ENCODE results near the gene THNSL1. TPM values are rescaled to one million over a fixed set of nuclear protein-coding genes. Genes with fewer than 3 reads are reported as not detected.

Gene THNSL1
- total RNA-seq, 1 donor from 2014 or later = 0.58 TPM

GRCh38 chr10:24988831-24989640, 27.4 kb upstream of the THNSL1 start:
- TF ChIP-seq, protein P1, sequence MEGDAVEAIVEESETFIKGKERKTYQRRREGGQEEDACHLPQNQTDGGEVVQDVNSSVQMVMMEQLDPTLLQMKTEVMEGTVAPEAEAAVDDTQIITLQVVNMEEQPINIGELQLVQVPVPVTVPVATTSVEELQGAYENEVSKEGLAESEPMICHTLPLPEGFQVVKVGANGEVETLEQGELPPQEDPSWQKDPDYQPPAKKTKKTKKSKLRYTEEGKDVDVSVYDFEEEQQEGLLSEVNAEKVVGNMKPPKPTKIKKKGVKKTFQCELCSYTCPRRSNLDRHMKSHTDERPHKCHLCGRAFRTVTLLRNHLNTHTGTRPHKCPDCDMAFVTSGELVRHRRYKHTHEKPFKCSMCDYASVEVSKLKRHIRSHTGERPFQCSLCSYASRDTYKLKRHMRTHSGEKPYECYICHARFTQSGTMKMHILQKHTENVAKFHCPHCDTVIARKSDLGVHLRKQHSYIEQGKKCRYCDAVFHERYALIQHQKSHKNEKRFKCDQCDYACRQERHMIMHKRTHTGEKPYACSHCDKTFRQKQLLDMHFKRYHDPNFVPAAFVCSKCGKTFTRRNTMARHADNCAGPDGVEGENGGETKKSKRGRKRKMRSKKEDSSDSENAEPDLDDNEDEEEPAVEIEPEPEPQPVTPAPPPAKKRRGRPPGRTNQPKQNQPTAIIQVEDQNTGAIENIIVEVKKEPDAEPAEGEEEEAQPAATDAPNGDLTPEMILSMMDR (conservative IDR thresholded peaks at IDR 0.05; ENCODE audit: low read depth, low read length) = no peak
- DNase-seq (ENCODE audit: low read depth) = no peak
- no peak overlapping the region for H3K4me3 ChIP-seq (ENCODE audit: low read depth, low read length)

DNA sequence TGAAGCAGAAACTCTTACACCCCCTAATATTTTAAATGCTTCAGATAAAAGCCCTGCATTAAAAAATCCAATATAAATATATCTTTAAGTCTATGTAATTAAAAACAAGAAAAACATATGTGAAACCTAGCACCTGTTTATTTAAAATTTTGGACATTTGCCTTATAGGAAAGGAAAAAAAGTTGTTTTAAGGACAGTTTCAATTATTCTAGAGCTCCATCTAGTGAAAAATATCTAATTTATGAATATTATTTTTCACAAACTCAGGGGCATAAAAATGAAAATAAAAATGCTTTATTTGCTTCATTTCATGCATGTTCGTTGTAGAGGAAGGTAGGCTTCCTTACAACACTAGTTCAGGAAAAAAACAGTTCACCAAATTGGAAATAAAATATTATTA, 26.5 kb upstream of the THNSL1 start:
- H3K4me3 ChIP-seq (ENCODE audit: low read depth, low read length) = no peak overlapping the region
- DNase-seq (ENCODE audit: low read depth) = no peak
- TF ChIP-seq, protein P1 (conservative IDR thresholded peaks at IDR 0.05; ENCODE audit: low read depth, low read length) = no peak

DNA sequence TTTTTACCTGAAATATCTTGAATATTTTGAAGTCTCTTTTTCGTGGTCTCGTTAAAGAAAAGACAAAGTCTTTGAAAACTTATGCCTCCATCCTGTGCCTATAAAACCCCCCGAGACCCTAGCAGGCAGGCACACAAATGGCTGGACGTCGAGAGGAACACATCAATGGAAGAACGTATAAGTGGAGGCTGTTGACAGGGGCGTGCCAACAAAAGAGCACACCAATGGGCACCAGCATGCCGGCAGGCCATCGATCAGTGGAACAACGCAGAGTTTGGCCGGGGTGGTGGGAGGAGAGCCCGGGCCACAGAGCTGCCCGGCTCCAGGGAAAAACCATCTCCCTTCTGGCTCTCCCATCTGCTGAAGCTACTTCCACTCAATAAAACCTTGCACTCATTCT, 25.1 kb upstream of the THNSL1 start:
- no peak for DNase-seq (ENCODE audit: low read depth)
- TF ChIP-seq, protein P1 (conservative IDR thresholded peaks at IDR 0.05; ENCODE audit: low read depth, low read length) = no peak
- H3K4me3 ChIP-seq (ENCODE audit: low read depth, low read length) = no peak overlapping the region

DNA sequence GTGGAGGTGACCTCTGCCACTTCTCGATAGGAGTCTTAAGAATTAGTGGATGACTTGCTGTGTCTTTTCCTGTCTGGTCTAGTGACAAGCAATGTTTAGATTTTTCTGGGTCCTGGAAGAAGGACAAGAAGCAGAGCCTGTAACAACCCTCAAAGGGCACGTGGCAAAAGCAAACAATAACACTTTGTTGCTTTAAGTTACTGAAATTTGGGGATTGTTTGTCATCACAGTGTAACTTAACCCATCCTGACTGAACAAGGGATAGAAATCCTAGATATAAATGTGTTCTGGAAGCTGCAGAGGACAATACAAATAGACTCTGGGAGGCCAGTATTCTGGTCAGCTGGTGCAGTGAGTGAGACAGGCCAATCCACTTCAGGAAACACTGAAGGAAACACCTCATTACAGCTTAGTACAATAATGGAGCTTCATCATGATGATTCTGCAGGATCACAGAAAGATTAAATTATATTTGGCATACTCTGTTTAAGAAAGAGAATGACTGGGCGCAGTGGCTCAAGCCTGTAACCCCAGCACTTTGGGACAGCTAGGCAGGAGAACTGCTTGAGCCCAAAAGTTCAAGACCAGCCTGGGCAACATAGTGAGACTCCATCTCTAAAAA, 23.8 kb upstream of the THNSL1 start:
- DNase-seq (ENCODE audit: low read depth) = no peak
- TF ChIP-seq, protein P1 (conservative IDR thresholded peaks at IDR 0.05; ENCODE audit: low read depth, low read length) = no peak
- H3K4me3 ChIP-seq (ENCODE audit: low read depth, low read length) = no peak overlapping the region

- H3K4me3 ChIP-seq (ENCODE audit: low read depth, low read length) = no peak overlapping the region
- TF ChIP-seq, protein P1 (conservative IDR thresholded peaks at IDR 0.05; ENCODE audit: low read depth, low read length) = no peak
- peak; percentile 86 for DNase-seq (ENCODE audit: low read depth)
Observed at GRCh38 chr10:24993237-24993958, 23.0 kb upstream of the THNSL1 start.

DNA sequence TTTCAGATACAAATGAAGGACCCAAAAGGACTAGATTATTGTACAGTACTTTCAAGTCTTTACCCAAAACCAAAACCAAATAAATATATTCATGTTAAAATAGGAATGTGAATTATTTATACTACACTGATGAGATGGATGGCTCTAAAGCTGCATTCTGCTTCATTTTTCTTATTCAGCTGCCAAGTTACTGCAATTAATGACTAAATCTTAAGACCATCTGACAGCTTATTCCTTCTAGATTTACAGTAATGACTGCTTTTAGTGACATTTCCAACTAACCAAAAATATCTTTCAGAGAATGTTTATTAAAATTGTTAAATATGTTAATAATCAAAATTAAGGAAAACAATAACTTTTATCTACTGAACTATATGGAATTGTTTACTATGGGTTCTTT, 21.3 kb upstream of the THNSL1 start:
- TF ChIP-seq, protein P1 (conservative IDR thresholded peaks at IDR 0.05; ENCODE audit: low read depth, low read length) = no peak
- no peak overlapping the region for H3K4me3 ChIP-seq (ENCODE audit: low read depth, low read length)
- no peak for DNase-seq (ENCODE audit: low read depth)
